GM12875 (cell line): ENCODE measurements around the gene LOX.

Source experiments
- H3K4me3 ChIP-seq: one replicate; pipeline ENCODE4 v1.5.1; 2011; ENCODE audit warnings: low read depth, low read length, control low read depth
- CTCF ChIP-seq: IDR thresholded peaks from 2 replicates; pipeline ENCODE4 v1.5.1; 2011; ENCODE audit warnings: low read depth, mild to moderate bottlenecking, control low read depth, inconsistent platforms, low read length, moderate library complexity, borderline replicate concordance; ENCODE audit not compliant: insufficient read depth

LOX gene

GRCh38 chr5:122064992-122065391, 13.1 kb downstream of the LOX start:
- H3K4me3 ChIP-seq = no peak overlapping the region
- TF ChIP-seq CTCF = no peak

DNA sequence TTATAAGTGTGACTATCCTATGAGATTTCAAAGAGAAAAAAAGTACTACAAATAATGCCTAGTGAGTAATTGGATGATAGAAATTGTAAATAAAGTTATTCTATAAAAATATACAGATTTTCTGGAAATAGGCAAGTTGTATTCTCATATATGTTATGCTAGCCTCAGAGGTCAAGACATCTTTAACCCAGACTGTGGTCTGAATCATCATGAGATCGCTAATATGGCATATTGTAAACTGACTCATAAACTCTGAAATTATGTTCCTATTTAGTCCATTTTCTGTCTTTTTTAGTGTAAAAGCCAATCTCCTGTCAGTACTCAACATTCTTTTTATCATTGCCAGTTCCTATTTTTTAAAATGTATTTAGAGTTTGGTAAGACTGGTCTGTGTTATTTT, 14.2 kb downstream of the LOX start:
- no peak for TF ChIP-seq CTCF
- no peak overlapping the region for H3K4me3 ChIP-seq

GRCh38 chr5:122062205-122062604, 15.9 kb downstream of the LOX start:
- TF ChIP-seq CTCF = no peak

DNA sequence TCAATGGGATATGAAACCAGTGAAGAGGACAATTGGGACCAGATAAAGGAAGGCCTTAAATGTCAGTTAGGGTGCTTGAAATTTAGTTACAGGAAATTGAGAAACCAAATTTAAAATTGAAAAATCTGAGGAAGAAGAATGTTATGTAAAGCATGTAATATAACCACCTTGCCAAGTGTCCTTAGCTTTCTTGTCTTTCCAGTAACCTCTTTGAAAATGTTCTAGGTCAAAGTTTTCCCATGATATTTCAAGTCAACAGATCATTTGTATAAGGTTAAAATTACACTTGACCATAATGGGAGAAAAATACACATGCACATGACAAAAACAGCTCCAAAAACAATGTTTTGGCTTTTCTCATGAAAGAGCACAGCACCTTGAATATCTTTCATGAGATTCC, 21.1 kb downstream of the LOX start:
- no peak overlapping the region for H3K4me3 ChIP-seq
- TF ChIP-seq CTCF = no peak

More at GRCh38 chr5:122062205-122062604, 15.9 kb downstream of the LOX start:
- H3K4me3 ChIP-seq = no peak overlapping the region

DNA sequence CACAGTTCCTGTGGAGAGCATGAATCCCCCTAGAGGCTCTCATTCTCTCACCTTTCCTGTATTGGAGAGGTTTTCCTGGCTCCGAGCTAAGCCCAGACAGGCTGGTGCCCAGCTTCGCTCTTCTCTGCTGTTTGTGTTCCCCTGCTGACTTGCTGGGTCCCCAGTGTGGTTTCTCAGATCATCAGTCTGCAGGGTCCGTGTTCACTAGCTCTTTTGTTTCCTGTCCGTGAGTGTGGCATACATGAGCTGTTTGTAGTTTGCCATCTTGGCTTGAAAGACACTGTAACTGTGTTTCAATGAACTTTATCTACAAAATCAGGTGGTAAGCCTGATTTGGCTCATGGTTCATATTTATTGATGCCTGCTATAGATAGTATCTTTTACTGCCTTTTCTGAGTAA, 23.8 kb downstream of the LOX start:
- TF ChIP-seq CTCF = no peak
- no peak overlapping the region for H3K4me3 ChIP-seq

DNA sequence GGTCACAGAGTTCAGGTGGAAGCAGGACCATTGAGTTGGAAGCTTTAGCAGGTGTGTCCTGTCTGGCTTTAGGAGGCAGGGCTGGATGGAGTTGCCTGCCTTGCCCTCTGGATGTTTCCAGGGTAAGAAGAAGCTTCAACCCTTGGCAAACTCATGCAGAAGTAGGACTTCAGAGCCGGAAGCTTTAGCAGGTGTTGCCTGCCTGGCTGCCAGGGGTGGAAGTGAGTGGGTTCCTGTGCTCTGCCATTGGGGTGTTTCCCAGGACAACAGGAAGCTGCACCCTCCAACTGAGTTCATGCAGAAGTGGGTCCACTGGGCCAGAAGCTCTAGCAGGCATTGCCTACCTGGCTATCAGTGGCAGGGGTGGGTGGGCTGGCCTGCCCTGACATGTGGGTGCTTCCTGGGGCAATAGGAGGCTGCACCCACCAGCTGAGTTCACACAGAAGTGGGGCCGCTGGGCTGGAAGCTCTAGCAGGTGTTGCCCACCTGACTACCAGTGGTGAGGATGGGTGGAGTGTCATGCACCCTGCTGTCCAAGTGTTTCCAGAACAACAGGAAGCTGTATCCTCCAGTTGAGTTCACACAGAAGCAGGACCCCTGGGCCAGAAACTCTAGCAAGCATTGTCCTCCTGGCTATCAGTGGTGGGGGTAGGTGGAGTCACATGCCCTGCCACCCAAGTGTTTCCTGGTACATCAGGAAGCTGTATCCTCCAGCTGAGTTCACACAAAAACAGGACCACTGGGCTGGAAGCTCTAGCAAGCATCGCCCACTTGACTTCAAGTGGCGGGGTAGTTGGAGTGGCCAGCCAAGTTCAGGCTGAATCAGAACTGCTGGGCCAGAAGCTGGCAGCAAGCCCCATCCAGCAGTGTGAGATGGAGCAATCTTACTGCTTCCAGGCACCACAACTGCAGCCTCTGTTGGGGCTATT, 24.6 kb downstream of the LOX start:
- no peak for TF ChIP-seq CTCF
- H3K4me3 ChIP-seq = no peak overlapping the region

GRCh38 chr5:122051569-122051968, 26.5 kb downstream of the LOX start:
- TF ChIP-seq CTCF = no peak
- no peak overlapping the region for H3K4me3 ChIP-seq
